Testis (tissue), 2 donors: Measurements from ENCODE around the gene CFAP20DC.

Experiments used
- POLR2A ChIP-seq: fragments of 450-650 bp; IDR thresholded peaks from one replicate; pipeline ENCODE4 v1.6.1; 2017; ENCODE audit warnings: antibody characterized with exemption, mild to moderate bottlenecking, moderate library complexity
- TF ChIP-seq, protein P1 (sequence below), 3 experiments: fragments of 450-650 bp in 2 of 3; fragments of 200-600 bp in 1 of 3; sonication (generic) in 1 of 3; IDR thresholded peaks; one replicate each; pipeline ENCODE4 v1.5.1; 2016 to 2019; ENCODE audit warnings: antibody characterized with exemption in 3 of 3, mild to moderate bottlenecking in 2 of 3, moderate library complexity in 1 of 3

- TF ChIP-seq, protein P1, sequence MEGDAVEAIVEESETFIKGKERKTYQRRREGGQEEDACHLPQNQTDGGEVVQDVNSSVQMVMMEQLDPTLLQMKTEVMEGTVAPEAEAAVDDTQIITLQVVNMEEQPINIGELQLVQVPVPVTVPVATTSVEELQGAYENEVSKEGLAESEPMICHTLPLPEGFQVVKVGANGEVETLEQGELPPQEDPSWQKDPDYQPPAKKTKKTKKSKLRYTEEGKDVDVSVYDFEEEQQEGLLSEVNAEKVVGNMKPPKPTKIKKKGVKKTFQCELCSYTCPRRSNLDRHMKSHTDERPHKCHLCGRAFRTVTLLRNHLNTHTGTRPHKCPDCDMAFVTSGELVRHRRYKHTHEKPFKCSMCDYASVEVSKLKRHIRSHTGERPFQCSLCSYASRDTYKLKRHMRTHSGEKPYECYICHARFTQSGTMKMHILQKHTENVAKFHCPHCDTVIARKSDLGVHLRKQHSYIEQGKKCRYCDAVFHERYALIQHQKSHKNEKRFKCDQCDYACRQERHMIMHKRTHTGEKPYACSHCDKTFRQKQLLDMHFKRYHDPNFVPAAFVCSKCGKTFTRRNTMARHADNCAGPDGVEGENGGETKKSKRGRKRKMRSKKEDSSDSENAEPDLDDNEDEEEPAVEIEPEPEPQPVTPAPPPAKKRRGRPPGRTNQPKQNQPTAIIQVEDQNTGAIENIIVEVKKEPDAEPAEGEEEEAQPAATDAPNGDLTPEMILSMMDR (IDR thresholded peaks at IDR 0.05) = no peak
- TF ChIP-seq POLR2A = no peak
Observed at GRCh38 chr3:58725326-58725853, 324.4 kb downstream of the CFAP20DC start.
